Measurements from ENCODE around the gene GDPD4. TPM values are rescaled to one million over a fixed set of nuclear protein-coding genes. Genes with fewer than 3 reads are reported as not detected.
A peak's percentile ranks its signal among the peaks of the same experiment; 100 is the strongest.

GDPD4 gene
- polyA plus RNA-seq, 4 donors: 0.08 to 0.49 (median 0.21) TPM; not detected in 1

GRCh38 chr11:77193911-77194830 lies 107.3 kb downstream of the GDPD4 start:
- no peak for DNase-seq (ENCODE audit: low read depth in 4 of 4, low spot score in 3 of 4)

DNA sequence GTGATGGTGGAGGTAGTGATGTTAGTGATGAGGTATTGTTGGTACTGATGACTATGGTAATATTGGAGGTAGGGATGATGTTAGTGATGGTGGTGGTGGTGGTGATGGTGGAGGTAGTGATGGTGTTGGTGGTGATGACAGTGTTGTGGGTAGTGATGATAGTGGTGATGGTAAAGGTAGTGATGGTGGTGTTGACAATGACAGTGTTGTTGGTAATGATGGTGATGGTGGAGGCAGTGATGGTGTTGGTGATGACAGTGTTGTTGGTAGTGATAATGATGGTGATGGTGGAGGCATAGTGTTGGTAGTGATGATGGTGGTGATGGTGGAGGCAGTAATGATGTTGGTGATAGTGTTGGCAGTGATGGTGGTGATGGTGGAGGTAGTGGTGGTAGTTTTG lies 108.3 kb downstream of the GDPD4 start:
- DNase-seq (ENCODE audit: low read depth in 4 of 4, low spot score in 3 of 4): no peak

GRCh38 chr11:77191823-77192495 lies 109.5 kb downstream of the GDPD4 start:
- DNase-seq (ENCODE audit: low read depth in 4 of 4, low spot score in 3 of 4): peak; percentile 67 to 74 (median 72)

- DNase-seq (ENCODE audit: low read depth in 4 of 4, low spot score in 3 of 4): no peak
These were observed 110.1 kb downstream of the GDPD4 start for GRCh38 chr11:77191429-77191822.

DNA sequence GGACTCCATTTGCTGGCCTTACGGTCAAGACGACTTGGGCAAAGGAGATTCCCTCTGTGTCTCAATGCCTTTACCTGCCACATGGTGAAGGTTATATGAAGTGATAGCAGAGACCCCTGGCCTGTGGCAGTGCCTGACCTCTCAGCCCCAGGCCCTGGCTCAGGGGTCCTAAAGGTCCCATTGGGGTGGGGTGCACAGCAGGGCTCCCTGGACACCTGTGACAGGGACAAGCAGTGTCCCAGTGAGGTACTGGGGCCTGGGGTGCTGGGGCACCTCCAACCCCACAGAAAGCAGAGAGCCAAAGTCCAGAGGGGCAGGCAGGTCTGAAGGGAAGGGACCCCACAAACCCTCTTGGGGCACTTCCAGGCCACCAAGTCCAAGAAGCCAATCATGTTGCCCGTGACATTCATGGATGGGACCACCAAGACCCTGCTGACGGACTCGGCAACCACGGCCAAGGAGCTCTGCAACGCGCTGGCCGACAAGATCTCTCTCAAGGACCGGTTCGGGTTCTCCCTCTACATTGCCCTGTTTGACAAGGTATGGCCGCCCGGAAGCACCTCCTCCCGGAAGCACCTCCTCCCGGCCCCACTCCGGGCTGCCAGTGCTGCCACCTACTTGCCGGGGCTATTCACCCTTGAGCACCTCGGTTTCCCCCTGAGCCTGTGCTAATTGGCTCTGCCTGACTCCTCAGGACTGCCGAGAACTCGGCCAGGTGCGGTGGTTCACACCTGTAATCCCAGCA lies 111.0 kb downstream of the GDPD4 start:
- no peak for DNase-seq (ENCODE audit: low read depth in 4 of 4, low spot score in 3 of 4)

- DNase-seq (ENCODE audit: low read depth in 4 of 4, low spot score in 3 of 4): no peak
These were observed 111.8 kb downstream of the GDPD4 start for GRCh38 chr11:77189588-77190210.

- no peak for DNase-seq (ENCODE audit: low read depth in 4 of 4, low spot score in 3 of 4)
These were observed 112.6 kb downstream of the GDPD4 start for GRCh38 chr11:77188633-77189491.

DNA sequence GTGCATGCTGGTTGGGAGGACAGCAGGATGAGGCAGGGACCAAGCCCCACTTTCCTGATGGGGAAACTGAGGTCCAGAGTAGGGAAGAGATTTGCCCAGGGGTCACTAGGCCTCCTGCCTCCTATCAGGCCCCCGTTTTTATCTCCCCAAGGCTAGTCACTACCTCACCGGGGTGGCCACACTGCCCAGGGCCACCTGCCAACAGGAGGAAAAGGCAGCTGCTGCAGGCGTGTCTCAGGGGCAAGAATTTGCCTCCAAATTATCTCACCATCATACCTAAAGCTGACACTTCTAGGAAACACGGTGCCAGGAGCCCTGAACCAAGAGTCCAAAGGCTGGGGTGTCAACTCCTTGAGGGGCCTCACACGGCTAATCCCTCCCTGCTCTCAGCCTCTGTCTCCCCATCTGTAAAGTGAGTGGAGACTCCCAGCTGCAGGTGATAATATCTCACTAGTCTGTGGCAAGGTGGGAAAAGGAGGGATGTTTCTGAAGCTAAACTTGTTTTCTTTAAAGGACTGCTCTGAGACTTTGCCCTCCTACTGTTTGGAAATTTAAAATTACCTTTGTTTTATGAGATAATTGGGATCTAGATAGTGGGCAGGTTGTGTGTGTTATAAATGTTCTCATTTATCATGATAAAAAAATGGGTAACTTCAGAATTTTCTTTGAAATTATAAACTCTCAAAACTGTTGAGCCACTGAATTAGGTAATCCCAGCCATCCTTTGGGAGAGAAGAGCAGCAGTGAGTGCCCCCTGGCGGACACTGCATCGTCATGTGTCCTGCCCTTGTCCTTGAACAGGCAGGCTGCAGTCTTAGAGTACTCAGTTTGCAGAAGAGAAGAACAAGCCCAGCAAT lies 113.5 kb downstream of the GDPD4 start:
- peak; percentile 67 to 80 (median 74) for DNase-seq (ENCODE audit: low read depth in 4 of 4, low spot score in 3 of 4)

- DNase-seq (ENCODE audit: low read depth in 4 of 4, low spot score in 3 of 4): no peak
These were observed 114.3 kb downstream of the GDPD4 start for GRCh38 chr11:77187111-77187750.

DNA sequence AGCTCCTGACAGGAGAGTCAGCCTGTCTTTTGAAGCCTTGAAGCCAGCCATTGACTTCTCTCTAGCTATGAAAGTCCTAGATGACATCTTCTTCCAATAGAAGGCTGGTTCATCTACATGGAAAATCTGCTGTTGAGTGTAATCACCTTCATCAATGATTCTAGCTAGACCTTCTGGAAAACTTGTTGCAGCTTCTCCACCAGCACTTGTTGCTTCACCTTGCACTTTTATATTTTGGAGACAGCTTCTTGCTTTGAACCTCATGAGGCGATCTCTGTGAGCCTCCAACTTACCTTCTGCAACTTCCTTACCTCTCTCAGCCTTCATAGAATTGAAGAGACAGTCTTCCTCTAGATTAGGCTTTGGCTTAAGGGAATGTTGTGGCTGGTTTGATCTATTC lies 115.2 kb downstream of the GDPD4 start:
- no peak for DNase-seq (ENCODE audit: low read depth in 4 of 4, low spot score in 3 of 4)

- no peak for DNase-seq (ENCODE audit: low read depth in 4 of 4, low spot score in 3 of 4)
These were observed 117.2 kb downstream of the GDPD4 start for GRCh38 chr11:77184136-77184860.

GRCh38 chr11:77183431-77183984 lies 118.0 kb downstream of the GDPD4 start:
- DNase-seq (ENCODE audit: low read depth in 4 of 4, low spot score in 3 of 4): no peak

- no peak for DNase-seq (ENCODE audit: low read depth in 4 of 4, low spot score in 3 of 4)
These were observed 118.7 kb downstream of the GDPD4 start for GRCh38 chr11:77182542-77183430.

DNA sequence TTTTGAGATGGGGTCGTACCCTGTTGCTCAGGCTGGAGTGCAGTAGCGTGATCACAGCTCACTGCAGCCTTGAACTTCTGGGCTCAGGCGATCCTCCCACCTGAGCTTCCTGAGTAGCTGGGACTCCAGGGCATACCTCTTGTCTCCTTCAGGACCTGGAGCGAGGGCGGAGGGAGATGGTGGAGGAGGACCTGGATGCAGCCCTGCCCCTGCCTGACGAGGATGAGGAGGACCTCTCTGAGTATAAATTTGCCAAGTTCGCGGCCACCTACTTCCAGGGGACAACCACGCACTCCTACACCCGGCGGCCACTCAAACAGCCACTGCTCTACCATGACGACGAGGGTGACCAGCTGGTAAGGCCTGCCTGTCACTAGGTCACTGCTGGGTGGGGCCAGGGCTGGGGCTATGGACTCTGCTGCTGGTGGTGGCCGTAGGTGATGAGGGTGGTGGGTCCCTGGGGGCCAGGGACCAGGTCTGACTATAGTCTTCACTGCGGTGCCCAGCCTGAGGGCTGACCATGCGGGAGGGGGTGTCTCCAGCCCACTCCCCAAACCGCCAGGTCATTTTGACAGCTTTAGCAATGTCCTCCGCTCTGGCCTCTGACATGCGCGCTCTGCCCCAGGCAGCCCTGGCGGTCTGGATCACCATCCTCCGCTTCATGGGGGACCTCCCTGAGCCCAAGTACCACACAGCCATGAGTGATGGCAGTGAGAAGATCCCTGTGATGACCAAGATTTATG lies 119.5 kb downstream of the GDPD4 start:
- DNase-seq (ENCODE audit: low read depth in 4 of 4, low spot score in 3 of 4): no peak

DNA sequence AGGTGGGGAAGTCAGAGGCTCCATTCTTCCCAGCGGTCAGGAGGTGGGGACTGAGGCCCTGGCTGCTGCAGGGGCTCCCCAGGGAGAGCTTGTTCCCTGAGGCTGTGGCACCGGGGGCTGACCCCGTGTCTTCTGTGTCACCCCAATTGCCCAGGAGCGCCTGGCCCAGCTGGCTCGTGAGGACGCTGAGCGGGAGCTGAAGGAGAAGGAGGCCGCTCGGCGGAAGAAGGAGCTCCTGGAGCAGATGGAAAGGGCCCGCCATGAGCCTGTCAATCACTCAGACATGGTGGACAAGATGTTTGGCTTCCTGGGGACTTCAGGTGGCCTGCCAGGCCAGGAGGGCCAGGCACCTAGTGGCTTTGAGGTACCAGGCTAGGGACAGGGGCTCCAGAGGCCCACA lies 120.3 kb downstream of the GDPD4 start:
- DNase-seq (ENCODE audit: low read depth in 4 of 4, low spot score in 3 of 4): no peak

DNA sequence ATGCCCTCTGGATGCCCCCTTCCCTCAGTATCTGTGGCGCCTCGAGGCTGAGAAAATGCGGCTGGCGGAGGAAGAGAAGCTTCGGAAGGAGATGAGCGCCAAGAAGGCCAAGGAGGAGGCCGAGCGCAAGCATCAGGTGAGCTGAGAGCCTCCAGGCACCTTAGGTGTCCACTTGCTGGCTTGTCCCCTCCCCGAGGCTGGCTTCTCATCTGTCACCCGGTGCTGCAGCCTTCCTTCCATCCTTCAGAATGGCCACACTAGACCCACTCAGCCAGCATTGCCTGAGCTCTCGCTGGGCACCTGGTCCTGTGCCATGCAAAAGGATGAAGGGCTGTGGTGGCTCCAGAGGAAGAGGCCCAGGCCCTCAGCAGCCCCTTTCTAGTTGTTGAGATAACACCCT lies 121.1 kb downstream of the GDPD4 start:
- no peak for DNase-seq (ENCODE audit: low read depth in 4 of 4, low spot score in 3 of 4)
